ENCODE results near the gene KHDRBS2.

The KHDRBS2 gene

GRCh38 chr6:62236784-62237183 is 49.2 kb downstream of the KHDRBS2 start:
- Mint-ChIP-seq H3K27me3 (ENCODE audit: low read depth) (no peaks in the 10 kb centered on the region), H3K4me3 (no peak overlapping the region), H3K4me1 (no peaks in the 10 kb centered on the region), H3K36me3 (ENCODE audit: low read depth) (no peaks in the 10 kb centered on the region), H3K27ac (no peak overlapping the region), H3K9me3 (no peaks in the 10 kb centered on the region)
- no peak for TF ChIP-seq CTCF (IDR thresholded peaks at IDR 0.05; ENCODE audit: unreplicated experiment in 3 of 3)

GRCh38 chr6:62229231-62229630 is 56.8 kb downstream of the KHDRBS2 start:
- peaks cover 3% of the 10 kb centered on the region for H3K36me3 Mint-ChIP-seq (ENCODE audit: low read depth)

GRCh38 chr6:62217866-62218265 is 68.2 kb downstream of the KHDRBS2 start:
- no peaks in the 10 kb centered on the region for H3K9me3 Mint-ChIP-seq
- H3K4me1 Mint-ChIP-seq = no peaks in the 10 kb centered on the region
- no peaks in the 10 kb centered on the region for H3K36me3 Mint-ChIP-seq (ENCODE audit: low read depth)
- H3K27me3 Mint-ChIP-seq (ENCODE audit: low read depth) = no peaks in the 10 kb centered on the region
- TF ChIP-seq CTCF (IDR thresholded peaks at IDR 0.05; ENCODE audit: unreplicated experiment in 3 of 3) = no peak
- no peak overlapping the region for H3K4me3 Mint-ChIP-seq
- H3K27ac Mint-ChIP-seq = no peak overlapping the region

More at GRCh38 chr6:62229231-62229630, 56.8 kb downstream of the KHDRBS2 start:
- Mint-ChIP-seq H3K4me3 (no peak overlapping the region), H3K27ac (no peak overlapping the region), H3K9me3 (peaks cover 6% of the 10 kb centered on the region), H3K4me1 (no peaks in the 10 kb centered on the region), H3K27me3 (ENCODE audit: low read depth) (no peaks in the 10 kb centered on the region)
- no peak for TF ChIP-seq CTCF (IDR thresholded peaks at IDR 0.05; ENCODE audit: unreplicated experiment in 3 of 3)

- no peaks in the 10 kb centered on the region for H3K4me1 Mint-ChIP-seq
- no peaks in the 10 kb centered on the region for H3K27me3 Mint-ChIP-seq (ENCODE audit: low read depth)
- H3K4me3 Mint-ChIP-seq = no peak overlapping the region
- no peaks in the 10 kb centered on the region for H3K36me3 Mint-ChIP-seq (ENCODE audit: low read depth)
- H3K27ac Mint-ChIP-seq = no peak overlapping the region
- no peak for TF ChIP-seq CTCF (IDR thresholded peaks at IDR 0.05; ENCODE audit: unreplicated experiment in 3 of 3)
- peaks cover 4% of the 10 kb centered on the region for H3K9me3 Mint-ChIP-seq
These were observed 83.9 kb downstream of the KHDRBS2 start for GRCh38 chr6:62202078-62202477.

- Mint-ChIP-seq H3K4me1 (no peaks in the 10 kb centered on the region), H3K27ac (no peak overlapping the region), H3K4me3 (no peak overlapping the region), H3K27me3 (ENCODE audit: low read depth) (no peaks in the 10 kb centered on the region), H3K36me3 (ENCODE audit: low read depth) (no peaks in the 10 kb centered on the region), H3K9me3 (no peaks in the 10 kb centered on the region)
- TF ChIP-seq CTCF (IDR thresholded peaks at IDR 0.05; ENCODE audit: unreplicated experiment in 3 of 3) = no peak
These were observed 93.4 kb downstream of the KHDRBS2 start for GRCh38 chr6:62192593-62192992.

GRCh38 chr6:62175195-62175594 is 110.8 kb downstream of the KHDRBS2 start:
- Mint-ChIP-seq H3K4me3 (no peak overlapping the region), H3K9me3 (no peaks in the 10 kb centered on the region), H3K27ac (no peak overlapping the region), H3K4me1 (no peaks in the 10 kb centered on the region), H3K36me3 (ENCODE audit: low read depth) (no peaks in the 10 kb centered on the region), H3K27me3 (ENCODE audit: low read depth) (no peaks in the 10 kb centered on the region)
- TF ChIP-seq CTCF (IDR thresholded peaks at IDR 0.05; ENCODE audit: unreplicated experiment in 3 of 3) = no peak

Measured in nephron (organoid).